Endothelial cell of umbilical vein (primary cell): ENCODE results near the gene TMEFF2. TPM values are rescaled to one million over a fixed set of nuclear protein-coding genes. Genes with fewer than 3 reads are reported as not detected.
"Not testable (repeated sequence)": the region's sequence is repeated elsewhere in the genome, so short reads cannot be mapped to it uniquely, and the experiment has no call there.

Source experiments
- BruUV-seq: library from RNA; stranded (reverse); fragments of 400-500 nt; replicated peaks from 2 replicates; lab custom pipeline; 2021; lab: Mats Ljungman, UMichigan
- CTCF ChIA-PET: fragments of 300-600, 350-600 bp; sonication (Branson Sonifier 250); formaldehyde crosslinking; loops from one replicate; lab custom pipeline; 2021; ENCODE audit warnings: antibody characterized with exemption, inconsistent platforms; lab: Charles Lee
- POLR2A ChIA-PET: fragments of 300-600, 350-600 bp; sonication (Branson Sonifier 250); formaldehyde crosslinking; loops from one replicate; lab custom pipeline; 2021; ENCODE audit warnings: antibody characterized with exemption, inconsistent platforms; lab: Charles Lee
- DNase-seq: peaks from one replicate; pipeline ENCODE4 v3.0.0-alpha.2; 2011; ENCODE audit warnings: low read depth, low spot score
- FAIRE-seq: peaks from 2 replicates; lab custom pipeline; 2011; peaks lifted over from hg19 to GRCh38; lab: Jason Lieb, UNC
- H2AFZ ChIP-seq: 2 replicates; pipeline ENCODE4 v1.6.0; 2012; ENCODE audit warnings: low read depth, low read length, control low read depth, inconsistent platforms
- H3K27ac ChIP-seq: 2 replicates; pipeline ENCODE4 v1.5.1; 2011; ENCODE audit warnings: low read depth, mild to moderate bottlenecking, control low read depth, low read length, moderate library complexity; ENCODE audit not compliant: insufficient read depth
- H3K27me3 ChIP-seq, 2 experiments: 2 replicates each; pipeline versions ENCODE4 v1.6.0 to v1.6.1; 2011; ENCODE audit warnings: low read length in 2 of 2, mixed read lengths in 1 of 2; ENCODE audit not compliant: control insufficient read depth in 2 of 2, insufficient read depth in 2 of 2
- H3K36me3 ChIP-seq, 2 experiments: 2 replicates in 1 of 2; 3 replicates in 1 of 2; pipeline ENCODE4 v1.5.1; 2011; ENCODE audit warnings: low read length in 2 of 2, mild to moderate bottlenecking in 1 of 2, moderate library complexity in 1 of 2; ENCODE audit not compliant: control insufficient read depth in 2 of 2, insufficient read depth in 2 of 2; ENCODE audit errors: extremely low read depth in 1 of 2
- H3K4me1 ChIP-seq: 3 replicates; pipeline ENCODE4 v1.5.1; 2011; ENCODE audit warnings: mild to moderate bottlenecking, low read length; ENCODE audit not compliant: control insufficient read depth, insufficient read depth; ENCODE audit errors: extremely low read depth
- H3K4me2 ChIP-seq: 2 replicates; pipeline ENCODE4 v1.6.1; 2011; ENCODE audit warnings: low read length, control low read depth, mixed read lengths; ENCODE audit not compliant: insufficient read depth
- H3K4me3 ChIP-seq, 3 experiments: fragments of 200-600 bp in 1 of 3; sonication (generic), shearing (Covaris generic) in 1 of 3; replicated peaks in 1 of 3; 2 replicates each; pipeline ENCODE4 v1.5.1; 2011 to 2016; ENCODE audit warnings: control low read depth in 3 of 3, low read length in 3 of 3, mild to moderate bottlenecking in 2 of 3, inconsistent platforms in 1 of 3, low read depth in 1 of 3, moderate library complexity in 1 of 3; ENCODE audit not compliant: insufficient read depth in 1 of 3
- H3K79me2 ChIP-seq: 2 replicates; pipeline ENCODE4 v1.6.0; 2012; ENCODE audit warnings: low read length, inconsistent platforms; ENCODE audit not compliant: control insufficient read depth, insufficient read depth
- H3K9ac ChIP-seq: replicated peaks from 2 replicates; pipeline ENCODE3; 2011; ENCODE audit warnings: low read length, control low read depth; ENCODE audit not compliant: insufficient read depth; ENCODE audit errors: extremely low read depth
- H3K9me1 ChIP-seq: replicated peaks from 3 replicates; pipeline ENCODE4 v1.6.0; 2011; ENCODE audit warnings: mild to moderate bottlenecking, low read length; ENCODE audit not compliant: control insufficient read depth, insufficient read depth; ENCODE audit errors: extremely low read depth
- H3K9me3 ChIP-seq: replicated peaks from 2 replicates; pipeline ENCODE4 v1.5.1; 2012; ENCODE audit warnings: low read length, inconsistent platforms; ENCODE audit not compliant: control insufficient read depth, insufficient read depth
- H4K20me1 ChIP-seq: replicated peaks from 2 replicates; pipeline ENCODE3; 2011; ENCODE audit warnings: mild to moderate bottlenecking, low read length; ENCODE audit not compliant: control insufficient read depth, insufficient read depth; ENCODE audit errors: extremely low read depth
- CTCF ChIP-seq, 2 donors: IDR thresholded peaks; 1 replicate in 1 of 2; 2 replicates in 1 of 2; pipeline ENCODE4 v1.5.1; 2011; ENCODE audit warnings: low read length in 2 of 2, mild to moderate bottlenecking in 2 of 2, moderate library complexity in 2 of 2, control low read depth in 1 of 2, inconsistent platforms in 1 of 2, low read depth in 1 of 2; ENCODE audit not compliant: insufficient read depth in 1 of 2; ENCODE audit errors: extremely low read depth in 1 of 2
- EZH2 ChIP-seq: IDR thresholded peaks from 2 replicates; pipeline ENCODE4 v1.6.1; 2012; ENCODE audit warnings: borderline replicate concordance, low read depth, mild to moderate bottlenecking, moderate library complexity, low read length, inconsistent platforms; ENCODE audit not compliant: severe bottlenecking
- FOS ChIP-seq: IDR thresholded peaks from 2 replicates; pipeline ENCODE4 v1.6.1; 2011; ENCODE audit warnings: mild to moderate bottlenecking, low read length, moderate library complexity, borderline replicate concordance; ENCODE audit not compliant: insufficient read depth
- GATA2 ChIP-seq: IDR thresholded peaks from 2 replicates; pipeline ENCODE4 v1.7.0; 2011; ENCODE audit warnings: low read depth, mild to moderate bottlenecking, moderate library complexity, mixed read lengths, low read length; ENCODE audit not compliant: insufficient read length, insufficient read depth
- JUN ChIP-seq: IDR thresholded peaks from 2 replicates; pipeline ENCODE4 v1.6.1; 2011; ENCODE audit warnings: borderline replicate concordance, low read depth; ENCODE audit not compliant: insufficient read length, insufficient read depth
- MAX ChIP-seq: IDR thresholded peaks from 2 replicates; pipeline ENCODE4 v1.6.1; 2011; ENCODE audit not compliant: insufficient read depth, insufficient read length
- MYC ChIP-seq: IDR thresholded peaks from one replicate; pipeline ENCODE4 v1.6.1; 2011; ENCODE audit warnings: mild to moderate bottlenecking, low read depth, low read length
- POLR2A ChIP-seq: IDR thresholded peaks from 2 replicates; pipeline ENCODE4 v1.6.1; 2012; ENCODE audit warnings: low read depth, mild to moderate bottlenecking, control low read depth, low read length
- POLR2AphosphoS5 ChIP-seq: IDR thresholded peaks from 2 replicates; pipeline ENCODE4 v1.6.1; 2012; ENCODE audit warnings: low read depth, mild to moderate bottlenecking, control low read depth, low read length, moderate library complexity; ENCODE audit not compliant: insufficient read depth
- dilution Hi-C: fragments of 300-500 bp; cut with MboI; formaldehyde crosslinking; loops from one replicate; pipeline ENCODE4 v1.15.0; 2019; ENCODE audit warnings: low sequenced_read_pairs; ENCODE audit not compliant: extremely low pct_ligation_motif_present
- intact Hi-C: fragments of 100-400 bp; cut with micrococcal nuclease; formaldehyde crosslinking; loops from one replicate; pipeline ENCODE4 v1.10.0; 2022
- polyA plus RNA-seq, 4 experiments: library from polyadenylated mRNA; depleted of rRNA in 3 of 4; stranded (reverse) in 3 of 4; unstranded in 1 of 4; fragments of >200 nt; gene quantifications; 2 replicates each; pipeline versions ENCODE4 v1.2.1 to v1.2.3, GENCODE V29; 2011 to 2012; ENCODE audit warnings: missing spikeins in 1 of 4
- total RNA-seq: library from RNA; stranded (reverse); gene quantifications from 2 replicates; pipeline ENCODE4 v1.2.3, GENCODE V29; 2021

The TMEFF2 gene
- total and polyA plus RNA-seq, 2 donors (not counting 3 experiments of a cell fraction or from before 2014, with no cell fraction given) = 0.18 to 0.20 TPM

DNA sequence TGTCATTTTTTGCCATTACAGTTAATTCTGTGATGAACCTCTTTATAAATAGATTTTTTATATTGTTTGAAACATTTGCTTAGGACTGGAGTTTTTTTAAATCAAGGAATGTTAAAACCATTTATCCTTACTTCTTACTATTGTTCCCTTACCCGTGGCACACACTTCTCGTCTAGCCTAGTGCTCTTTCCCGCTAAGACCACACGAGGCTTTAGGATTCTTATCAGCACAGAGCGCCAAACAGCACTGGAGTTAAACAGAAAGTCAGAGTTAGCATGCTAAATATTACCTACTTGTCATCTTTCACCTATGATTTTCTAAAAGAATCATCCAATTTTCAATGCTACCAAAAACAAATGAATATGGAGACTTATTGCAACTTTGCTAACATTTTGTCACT lies 112.6 kb downstream of the TMEFF2 start:
- dilution Hi-C loops = no loop called here
- Histone ChIP-seq H3K9ac (no peak overlapping the region), H3K27me3 (no peaks in the 10 kb centered on the region), H3K4me2 (no peak overlapping the region), H3K4me3 (no peak overlapping the region), H4K20me1 (no peaks in the 10 kb centered on the region), H3K4me1 (no peaks in the 10 kb centered on the region), H3K9me1 (no peaks in the 10 kb centered on the region), H3K9me3 (no peaks in the 10 kb centered on the region), H2AFZ (no peak overlapping the region), H3K36me3 (no peaks in the 10 kb centered on the region), H3K79me2 (no peaks in the 10 kb centered on the region), H3K27ac (no peak overlapping the region)
- TF ChIP-seq MYC = no peak
- no peak for TF ChIP-seq GATA2
- no peak for TF ChIP-seq POLR2A
- TF ChIP-seq FOS = no peak
- TF ChIP-seq CTCF (IDR thresholded peaks at IDR 0.05; ENCODE audit: extremely low read depth in 1 of 2, insufficient read depth in 1 of 2, low read depth in 1 of 2, low read length in 2 of 2) = no peak
- no peak for TF ChIP-seq EZH2
- no peak for TF ChIP-seq JUN
- no peak for TF ChIP-seq POLR2AphosphoS5
- TF ChIP-seq MAX = no peak
- CTCF ChIA-PET = no interaction called here
- no TSS peak for BruUV-seq
- intact Hi-C loops = no loop called here
- POLR2A ChIA-PET = no interaction called here
- DNase-seq (no peak), FAIRE-seq (peak; percentile 38)

DNA sequence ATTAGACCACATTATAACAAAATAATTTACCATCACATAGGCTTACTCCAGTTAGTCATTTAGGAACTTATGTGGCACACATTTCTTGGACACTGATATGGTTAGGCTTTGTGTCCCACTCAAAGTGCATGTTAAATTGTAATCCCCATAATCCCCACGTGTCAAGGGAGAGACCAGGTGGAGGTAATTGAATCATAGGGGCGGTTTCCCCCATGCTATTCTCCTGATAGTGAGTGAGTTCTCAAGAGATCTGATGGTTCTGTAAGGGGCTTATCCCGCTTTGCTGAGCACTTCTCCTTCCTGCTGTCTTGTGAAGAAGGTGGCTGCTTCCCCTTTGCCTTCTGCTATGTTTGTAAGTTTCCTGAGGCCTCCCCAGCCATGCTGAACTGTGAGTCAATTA lies 114.6 kb downstream of the TMEFF2 start:
- dilution Hi-C loops, POLR2A ChIA-PET, H3K79me2 ChIP-seq, H3K4me1 ChIP-seq, FAIRE-seq, DNase-seq, H3K4me3 ChIP-seq, H3K36me3 ChIP-seq, H3K9me3 ChIP-seq, H4K20me1 ChIP-seq, intact Hi-C loops, H2AFZ ChIP-seq, BruUV-seq, H3K4me2 ChIP-seq, H3K9me1 ChIP-seq, H3K9ac ChIP-seq, H3K27me3 ChIP-seq, H3K27ac ChIP-seq: not testable (repeated sequence)
- CTCF ChIA-PET = interaction anchor here (1.8 to 2.0 kb wide), 2 partner anchors 8 to 15 kb away, joined by 5 to 10 read pairs; no protein-coding TSS in a partner anchor
